Caco-2 (cell line): ENCODE results near the gene SORD. TPM values are rescaled to one million over a fixed set of nuclear protein-coding genes. Genes with fewer than 3 reads are reported as not detected.
A peak's percentile ranks its signal among the peaks of the same experiment; 100 is the strongest.
"Not testable (repeated sequence)": the region's sequence is repeated elsewhere in the genome, so short reads cannot be mapped to it uniquely, and the experiment has no call there.

Source experiments
- BruUV-seq: library from RNA; stranded (reverse); fragments of 400-500 nt; replicated peaks from 2 replicates; lab custom pipeline; 2021; lab: Mats Ljungman, UMichigan
- CTCF ChIA-PET: fragments of 300-600 bp; sonication (Branson Sonifier 250); formaldehyde crosslinking; loops from one replicate; lab custom pipeline; 2022; ENCODE audit warnings: antibody characterized with exemption; lab: Charles Lee
- POLR2A ChIA-PET: fragments of 300-600 bp; sonication (Branson Sonifier 250); formaldehyde crosslinking; loops from one replicate; lab custom pipeline; 2022; ENCODE audit warnings: antibody characterized with exemption; lab: Charles Lee
- DNase-seq, 2 experiments: peaks; one replicate each; pipeline versions ENCODE4 v3.0.0 to v3.0.0-alpha.2; 2020 to 2022
- H3K27me3 ChIP-seq: replicated peaks from 2 replicates; pipeline ENCODE4 v1.6.0; 2011; ENCODE audit warnings: low read length; ENCODE audit not compliant: control insufficient read depth, insufficient read depth
- H3K36me3 ChIP-seq: 2 replicates; pipeline ENCODE4 v1.5.1; 2011; ENCODE audit warnings: low read length; ENCODE audit not compliant: control insufficient read depth, insufficient read depth
- H3K4me1 ChIP-seq: fragments of 250-450 bp; sonication (Bioruptor Pico); 2 replicates; pipeline ENCODE4 v1.5.1; 2020; ENCODE audit warnings: mild to moderate bottlenecking
- H3K4me3 ChIP-seq: 2 replicates; pipeline ENCODE4 v1.5.1; 2011; ENCODE audit warnings: low read depth, mild to moderate bottlenecking, control low read depth, low read length
- H3K9me3 ChIP-seq: fragments of 250-450 bp; sonication (Bioruptor Pico); 2 replicates; pipeline ENCODE4 v1.5.1; 2020; ENCODE audit warnings: mild to moderate bottlenecking, moderate library complexity
- H3K27ac Mint-ChIP-seq: one replicate; pipeline ENCODE4 v1.8.0; 2022; ENCODE audit warnings: mixed read lengths; ENCODE audit not compliant: unreplicated experiment
- H3K27me3 Mint-ChIP-seq: one replicate; pipeline ENCODE4 v1.8.0; 2022; ENCODE audit warnings: mixed read lengths; ENCODE audit not compliant: insufficient read depth, unreplicated experiment
- H3K36me3 Mint-ChIP-seq: one replicate; pipeline ENCODE4 v1.8.0; 2022; ENCODE audit warnings: mild to moderate bottlenecking, mixed read lengths; ENCODE audit not compliant: insufficient read depth, unreplicated experiment
- H3K4me1 Mint-ChIP-seq: one replicate; pipeline ENCODE4 v1.8.0; 2022; ENCODE audit warnings: low read depth, mixed read lengths; ENCODE audit not compliant: unreplicated experiment
- H3K4me3 Mint-ChIP-seq: one replicate; pipeline ENCODE4 v1.8.0; 2022; ENCODE audit warnings: mild to moderate bottlenecking, moderate library complexity, mixed read lengths; ENCODE audit not compliant: unreplicated experiment
- H3K9me3 Mint-ChIP-seq: one replicate; pipeline ENCODE4 v1.8.0; 2022; ENCODE audit warnings: mixed read lengths; ENCODE audit not compliant: unreplicated experiment
- intact Hi-C: fragments of 100-400 bp; cut with micrococcal nuclease; formaldehyde crosslinking; loops from one replicate; pipeline ENCODE4 v1.10.0; 2022; ENCODE audit not compliant: unreplicated experiment
- total RNA-seq: library from RNA; stranded (reverse); gene quantifications from 2 replicates; pipeline ENCODE4 v1.2.3, GENCODE V29; 2022

SORD gene
- total RNA-seq, 1 experiment from 2014 or later, result 79.7 TPM

- H3K36me3 ChIP-seq, H3K36me3 Mint-ChIP-seq, H3K27ac Mint-ChIP-seq, H3K27me3 Mint-ChIP-seq, H3K9me3 Mint-ChIP-seq, DNase-seq, H3K9me3 ChIP-seq, BruUV-seq, H3K4me3 Mint-ChIP-seq, H3K4me3 ChIP-seq, H3K27me3 ChIP-seq, intact Hi-C loops, POLR2A ChIA-PET, CTCF ChIA-PET: not testable (repeated sequence)
- peaks cover 12% of the 10 kb centered on the region for H3K4me1 ChIP-seq
- peaks cover 16% of the 10 kb centered on the region for H3K4me1 Mint-ChIP-seq
Measured at GRCh38 chr15:45079201-45079600, 56.2 kb downstream of the SORD start.

- POLR2A ChIA-PET, H3K36me3 Mint-ChIP-seq, DNase-seq: not testable (repeated sequence)
Measured at GRCh38 chr15:45079628-45080246, 56.7 kb downstream of the SORD start.

GRCh38 chr15:45080593-45080992 is 57.6 kb downstream of the SORD start:
- POLR2A ChIA-PET, H3K4me3 Mint-ChIP-seq, H3K4me3 ChIP-seq, H3K9me3 ChIP-seq, H3K9me3 Mint-ChIP-seq, H3K27ac Mint-ChIP-seq, H3K27me3 Mint-ChIP-seq, BruUV-seq, intact Hi-C loops, H3K36me3 ChIP-seq, H3K27me3 ChIP-seq, H3K36me3 Mint-ChIP-seq, DNase-seq: not testable (repeated sequence)
- CTCF ChIA-PET, result interaction anchor here (1.2 kb wide), 1 partner anchor 37 kb away, joined by 3 read pairs; no protein-coding TSS in a partner anchor
- H3K4me1 Mint-ChIP-seq, result peaks cover 16% of the 10 kb centered on the region
- H3K4me1 ChIP-seq, result peaks cover 13% of the 10 kb centered on the region

More at GRCh38 chr15:45079628-45080246, 56.7 kb downstream of the SORD start:
- H3K4me3 Mint-ChIP-seq, H3K9me3 Mint-ChIP-seq, BruUV-seq, H3K9me3 ChIP-seq, H3K27me3 ChIP-seq, H3K27ac Mint-ChIP-seq, intact Hi-C loops, H3K4me3 ChIP-seq, H3K36me3 ChIP-seq, H3K27me3 Mint-ChIP-seq: not testable (repeated sequence)
- CTCF ChIA-PET, result interaction anchor here (0.6 kb wide), 1 partner anchor 38 kb away, joined by 3 read pairs; no protein-coding TSS in a partner anchor
- H3K4me1 Mint-ChIP-seq, result peaks cover 16% of the 10 kb centered on the region
- peaks cover 13% of the 10 kb centered on the region for H3K4me1 ChIP-seq

GRCh38 chr15:45082412-45082811 is 59.4 kb downstream of the SORD start:
- H3K27me3 ChIP-seq, H3K27me3 Mint-ChIP-seq, DNase-seq, H3K4me3 Mint-ChIP-seq, POLR2A ChIA-PET, H3K36me3 Mint-ChIP-seq, intact Hi-C loops, H3K9me3 ChIP-seq, H3K4me3 ChIP-seq, BruUV-seq, H3K36me3 ChIP-seq, H3K9me3 Mint-ChIP-seq: not testable (repeated sequence)
- H3K27ac Mint-ChIP-seq, result peak overlapping the region; percentile 74
- peaks cover 13% of the 10 kb centered on the region for H3K4me1 ChIP-seq
- CTCF ChIA-PET, result interaction anchor here (0.6 to 1.5 kb wide), 2 partner anchors 18 to 35 kb away, joined by 3 to 7 read pairs; no protein-coding TSS in a partner anchor
- H3K4me1 Mint-ChIP-seq, result peaks cover 16% of the 10 kb centered on the region
